Activated CD4-positive, alpha-beta T cell treated with anti-CD3 and anti-CD28 coated beads, Interleukin-2, amount 10 ng/mL, durations not matched to agents 24 days and 14 days (primary cell): ENCODE results near the gene SEPTIN14. TPM values are rescaled to one million over a fixed set of nuclear protein-coding genes. Genes with fewer than 3 reads are reported as not detected.
"Not testable (repeated sequence)": the region's sequence is repeated elsewhere in the genome, so short reads cannot be mapped to it uniquely, and the experiment has no call there.

Experiments used
- DNase-seq: peaks from one replicate; pipeline ENCODE4 v3.0.0; 2022
- H3K27ac Mint-ChIP-seq: one replicate; pipeline ENCODE4 v1.8.0; 2022; ENCODE audit warnings: mild to moderate bottlenecking, mixed read lengths
- H3K27me3 Mint-ChIP-seq: one replicate; pipeline ENCODE4 v1.8.0; 2022; ENCODE audit warnings: mixed read lengths
- H3K36me3 Mint-ChIP-seq: one replicate; pipeline ENCODE4 v1.8.0; 2022; ENCODE audit warnings: low read depth, mild to moderate bottlenecking, mixed read lengths
- H3K4me1 Mint-ChIP-seq: one replicate; pipeline ENCODE4 v1.8.0; 2021; ENCODE audit warnings: mixed read lengths
- H3K4me3 Mint-ChIP-seq: one replicate; pipeline ENCODE4 v1.8.0; 2022; ENCODE audit warnings: mild to moderate bottlenecking, moderate library complexity, mixed read lengths
- H3K9me3 Mint-ChIP-seq: one replicate; pipeline ENCODE4 v1.8.0; 2021; ENCODE audit warnings: mixed read lengths
- intact Hi-C: fragments of 100-400 bp; cut with micrococcal nuclease; formaldehyde crosslinking; loops from one replicate; pipeline ENCODE4 v1.15.1; 2023
- total RNA-seq: library from RNA; stranded (reverse); gene quantifications from 2 replicates; pipeline ENCODE4 v1.2.3, GENCODE V29; 2022

Gene SEPTIN14
- total RNA-seq, 1 donor from 2014 or later: not detected

DNA sequence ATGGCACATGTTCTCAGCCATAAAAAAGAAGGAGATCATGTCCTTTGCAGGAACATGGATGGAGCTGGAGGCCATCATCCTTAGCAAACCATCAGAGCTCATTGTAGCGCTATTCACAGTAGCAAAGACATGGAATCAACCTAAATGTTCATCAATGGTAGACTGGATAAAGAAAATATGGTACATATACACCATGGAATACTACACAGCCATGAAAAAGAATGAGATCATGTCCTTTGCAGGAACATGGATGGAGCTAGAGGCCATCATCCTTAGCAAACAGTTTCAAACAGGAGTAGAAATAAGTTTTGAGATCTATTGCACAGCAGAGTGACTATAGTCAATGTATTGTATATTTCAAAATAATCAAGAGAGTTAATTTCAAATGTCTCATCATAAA, 17.4 kb downstream of the SEPTIN14 start:
- DNase-seq, H3K9me3 Mint-ChIP-seq, H3K27ac Mint-ChIP-seq, H3K4me1 Mint-ChIP-seq, H3K27me3 Mint-ChIP-seq, intact Hi-C loops, H3K4me3 Mint-ChIP-seq, H3K36me3 Mint-ChIP-seq: not testable (repeated sequence)

DNA sequence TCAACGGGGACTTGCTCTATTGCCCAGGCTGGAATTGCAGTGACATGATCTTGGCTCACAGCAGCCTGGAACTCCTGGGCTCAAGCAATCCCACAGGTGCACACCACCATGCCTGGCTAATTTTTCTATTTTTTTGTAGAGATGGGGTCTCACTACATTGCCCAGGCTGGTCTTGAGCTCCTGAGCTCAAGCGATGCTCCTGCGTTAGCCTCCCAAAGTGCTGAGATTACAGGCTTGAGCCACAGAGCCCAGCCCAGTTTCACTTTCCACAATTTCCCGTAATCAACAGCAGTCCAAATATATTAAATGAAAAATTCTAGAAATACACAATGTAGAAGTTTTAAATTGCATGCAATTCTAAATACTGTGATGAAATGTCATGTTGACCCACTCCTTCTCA, 24.0 kb downstream of the SEPTIN14 start:
- H3K27me3 Mint-ChIP-seq: no peaks in the 10 kb centered on the region
- no peaks in the 10 kb centered on the region for H3K4me1 Mint-ChIP-seq
- H3K27ac Mint-ChIP-seq: no peak overlapping the region
- intact Hi-C loops: no loop called here
- H3K4me3 Mint-ChIP-seq: no peak overlapping the region
- no peak for DNase-seq
- H3K36me3 Mint-ChIP-seq: no peaks in the 10 kb centered on the region
- no peaks in the 10 kb centered on the region for H3K9me3 Mint-ChIP-seq

DNA sequence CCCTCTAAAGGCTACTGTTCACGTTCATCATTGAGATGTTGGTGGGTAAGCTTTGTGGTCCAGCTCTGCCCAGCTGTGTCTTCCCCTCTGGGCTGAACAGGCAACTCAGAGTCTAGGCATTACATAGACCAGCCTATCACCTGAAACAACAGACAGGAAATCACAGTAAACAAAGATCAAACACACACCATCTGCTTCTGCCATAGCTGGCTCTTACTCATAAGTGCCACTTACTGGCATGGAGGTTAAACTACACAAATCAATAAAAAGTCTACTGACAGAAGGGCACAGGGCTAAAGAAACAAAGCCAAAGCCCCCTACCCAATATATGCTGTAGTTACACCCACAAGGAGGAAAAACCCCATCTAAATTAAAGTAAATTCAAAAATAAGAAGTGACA, 35.0 kb downstream of the SEPTIN14 start:
- no peaks in the 10 kb centered on the region for H3K36me3 Mint-ChIP-seq
- H3K9me3 Mint-ChIP-seq: peaks cover 8% of the 10 kb centered on the region
- DNase-seq: no peak
- intact Hi-C loops: no loop called here
- no peak overlapping the region for H3K27ac Mint-ChIP-seq
- H3K4me1 Mint-ChIP-seq: no peaks in the 10 kb centered on the region
- no peaks in the 10 kb centered on the region for H3K27me3 Mint-ChIP-seq
- no peak overlapping the region for H3K4me3 Mint-ChIP-seq

DNA sequence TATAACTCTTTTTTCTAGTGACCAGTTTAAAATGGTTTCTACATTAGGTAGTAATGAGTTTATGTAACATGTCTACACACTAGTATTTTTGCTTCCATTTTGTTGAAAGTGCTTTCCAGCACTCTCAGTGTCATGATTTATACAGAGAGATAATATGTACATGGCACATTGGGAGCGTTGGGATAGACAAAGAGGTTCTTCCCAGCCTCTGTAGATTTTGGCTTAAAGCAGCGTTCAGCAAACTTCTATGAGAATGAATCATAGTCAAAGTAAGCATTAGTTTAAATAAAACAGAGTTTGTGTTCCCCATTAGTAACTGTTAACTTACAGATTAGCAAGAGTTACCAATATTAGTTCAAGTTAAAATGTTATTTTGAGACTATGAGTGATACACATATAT, 43.9 kb downstream of the SEPTIN14 start:
- Mint-ChIP-seq H3K36me3 (no peaks in the 10 kb centered on the region), H3K4me3 (no peak overlapping the region), H3K4me1 (no peaks in the 10 kb centered on the region), H3K27me3 (no peaks in the 10 kb centered on the region), H3K27ac (no peak overlapping the region), H3K9me3 (peaks cover 10% of the 10 kb centered on the region)
- intact Hi-C loops: no loop called here
- DNase-seq: no peak

DNA sequence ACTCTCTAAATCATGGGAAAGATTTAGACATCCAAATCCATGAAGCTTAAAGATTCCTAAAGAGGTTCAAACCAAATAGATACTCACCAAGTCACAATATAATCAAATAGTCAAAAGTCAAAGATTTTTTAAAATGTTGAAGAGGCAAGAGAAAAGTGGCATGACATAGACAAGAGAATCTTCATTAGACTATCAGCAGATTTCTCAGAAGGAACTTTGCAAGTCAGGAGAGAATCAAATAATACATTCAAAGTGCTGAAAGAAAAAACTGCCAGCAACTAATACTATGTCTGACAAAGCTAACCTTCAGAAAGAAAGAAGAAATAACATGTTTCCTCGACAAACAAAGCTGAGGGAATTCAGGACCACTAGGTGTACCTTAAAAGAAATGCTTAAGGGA, 65.3 kb downstream of the SEPTIN14 start:
- H3K4me3 Mint-ChIP-seq, H3K27ac Mint-ChIP-seq, DNase-seq, H3K9me3 Mint-ChIP-seq, H3K36me3 Mint-ChIP-seq, intact Hi-C loops, H3K27me3 Mint-ChIP-seq, H3K4me1 Mint-ChIP-seq: not testable (repeated sequence)

DNA sequence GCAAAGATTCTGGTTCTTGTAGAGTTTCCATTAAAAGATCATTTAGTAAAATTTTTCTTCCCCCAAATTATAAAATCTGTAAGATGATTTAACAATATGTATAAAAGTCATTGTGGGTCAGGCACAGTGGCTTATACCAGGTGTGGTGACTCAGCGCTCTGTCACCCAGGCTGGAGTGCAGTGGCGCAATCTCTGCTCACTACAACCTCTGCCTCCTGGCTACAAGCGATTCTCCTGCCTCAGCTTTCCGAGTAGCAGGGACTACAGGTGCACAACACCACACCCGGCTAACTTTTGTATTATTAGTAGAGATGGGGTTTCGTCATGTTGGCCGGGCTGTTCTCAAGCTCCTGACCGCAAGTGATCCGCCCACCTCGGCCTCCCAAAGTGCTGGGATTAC, 68.0 kb downstream of the SEPTIN14 start:
- H3K36me3 Mint-ChIP-seq: no peaks in the 10 kb centered on the region
- no peaks in the 10 kb centered on the region for H3K27me3 Mint-ChIP-seq
- H3K4me1 Mint-ChIP-seq: no peaks in the 10 kb centered on the region
- H3K4me3 Mint-ChIP-seq: no peak overlapping the region
- DNase-seq: no peak
- intact Hi-C loops: no loop called here
- peaks cover 6% of the 10 kb centered on the region for H3K9me3 Mint-ChIP-seq
- no peak overlapping the region for H3K27ac Mint-ChIP-seq

DNA sequence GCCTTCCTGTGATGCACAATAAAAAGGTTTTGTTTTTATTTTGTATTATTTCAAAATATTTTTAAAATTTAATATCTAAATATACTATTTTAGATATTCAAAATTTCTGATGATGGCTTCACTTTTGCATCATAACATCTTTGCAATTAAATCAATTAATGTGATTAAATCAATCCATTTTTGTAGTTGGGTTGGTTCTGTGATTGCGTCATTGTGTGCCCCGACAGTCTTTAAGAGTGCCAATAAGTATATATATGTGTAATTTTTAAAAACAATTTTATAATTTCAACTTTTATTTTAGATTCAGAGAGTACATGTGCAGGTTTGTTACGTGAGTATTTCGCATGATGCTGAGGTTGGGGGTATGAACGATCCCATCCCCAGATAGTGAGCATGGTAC, 70.5 kb downstream of the SEPTIN14 start:
- no peak overlapping the region for H3K27ac Mint-ChIP-seq
- H3K4me1 Mint-ChIP-seq: no peaks in the 10 kb centered on the region
- no peaks in the 10 kb centered on the region for H3K27me3 Mint-ChIP-seq
- intact Hi-C loops: no loop called here
- H3K9me3 Mint-ChIP-seq: peaks cover 5% of the 10 kb centered on the region
- no peak for DNase-seq
- H3K4me3 Mint-ChIP-seq: no peak overlapping the region
- H3K36me3 Mint-ChIP-seq: no peaks in the 10 kb centered on the region

DNA sequence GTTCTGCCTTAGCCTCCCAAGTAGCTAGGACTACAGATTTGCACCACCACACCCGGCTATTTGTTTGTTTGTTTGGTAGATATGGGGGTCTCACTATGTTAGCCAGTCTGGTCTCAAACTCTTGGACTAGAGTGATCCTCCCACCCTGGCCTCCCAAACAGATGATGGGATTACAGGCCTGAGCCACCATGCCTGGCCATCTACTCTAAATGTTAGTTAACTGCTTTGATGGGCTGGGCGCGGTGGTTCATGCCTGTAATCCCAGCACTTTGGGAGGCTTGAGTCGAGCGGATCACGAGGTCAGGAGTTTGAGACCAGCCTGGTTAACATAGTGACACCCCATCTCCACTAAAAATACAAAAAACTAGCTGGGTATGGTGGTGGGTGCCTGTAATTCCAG, 74.8 kb downstream of the SEPTIN14 start:
- Mint-ChIP-seq H3K36me3 (no peaks in the 10 kb centered on the region), H3K4me1 (no peaks in the 10 kb centered on the region), H3K4me3 (no peak overlapping the region), H3K27me3 (no peaks in the 10 kb centered on the region), H3K9me3 (no peaks in the 10 kb centered on the region), H3K27ac (no peak overlapping the region)
- intact Hi-C loops: no loop called here
- no peak for DNase-seq

DNA sequence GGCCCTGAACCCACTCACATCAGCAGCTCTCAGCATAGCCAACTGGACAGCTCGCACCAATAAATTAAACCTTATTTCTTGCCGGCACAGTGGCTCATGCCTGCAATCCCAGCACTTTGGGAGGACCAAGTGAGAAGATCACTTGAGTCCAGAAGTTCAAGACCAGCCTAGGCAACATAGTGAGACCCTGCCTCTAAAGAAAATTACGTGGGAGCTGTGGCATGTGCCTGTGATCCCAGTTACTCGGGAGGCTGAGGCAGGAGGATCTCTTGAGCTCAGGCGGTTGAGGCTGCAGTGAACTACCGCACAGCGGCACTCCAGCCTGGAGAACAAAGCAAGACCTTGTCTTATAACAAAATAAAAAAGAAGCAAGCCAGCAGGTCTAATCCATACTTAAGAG, 75.7 kb downstream of the SEPTIN14 start:
- no peaks in the 10 kb centered on the region for H3K36me3 Mint-ChIP-seq
- no peak overlapping the region for H3K4me3 Mint-ChIP-seq
- no peak overlapping the region for H3K27ac Mint-ChIP-seq
- intact Hi-C loops: no loop called here
- DNase-seq: no peak
- no peaks in the 10 kb centered on the region for H3K4me1 Mint-ChIP-seq
- H3K9me3 Mint-ChIP-seq: no peaks in the 10 kb centered on the region
- no peaks in the 10 kb centered on the region for H3K27me3 Mint-ChIP-seq

DNA sequence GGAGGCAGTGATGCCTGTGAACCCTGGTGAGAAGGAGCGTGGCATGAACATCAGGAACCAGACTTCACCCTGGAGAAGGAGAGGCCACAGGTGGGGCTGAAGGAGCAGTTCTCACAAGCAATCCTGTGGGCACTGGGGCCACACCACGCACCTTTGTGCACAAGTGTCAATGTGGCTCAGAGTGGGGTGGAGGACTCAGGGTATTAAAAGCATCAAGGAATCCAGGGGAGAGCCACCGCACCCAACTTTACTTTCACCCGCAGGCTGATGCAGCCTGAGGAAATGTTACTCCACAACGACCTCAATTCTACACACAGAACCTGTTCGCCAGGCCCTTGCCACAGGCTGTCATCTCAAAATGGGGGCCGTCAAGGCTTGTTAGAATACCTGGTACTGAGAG, 77.1 kb downstream of the SEPTIN14 start:
- H3K27ac Mint-ChIP-seq, H3K9me3 Mint-ChIP-seq, H3K4me1 Mint-ChIP-seq, DNase-seq, H3K36me3 Mint-ChIP-seq, H3K27me3 Mint-ChIP-seq, H3K4me3 Mint-ChIP-seq, intact Hi-C loops: not testable (repeated sequence)

DNA sequence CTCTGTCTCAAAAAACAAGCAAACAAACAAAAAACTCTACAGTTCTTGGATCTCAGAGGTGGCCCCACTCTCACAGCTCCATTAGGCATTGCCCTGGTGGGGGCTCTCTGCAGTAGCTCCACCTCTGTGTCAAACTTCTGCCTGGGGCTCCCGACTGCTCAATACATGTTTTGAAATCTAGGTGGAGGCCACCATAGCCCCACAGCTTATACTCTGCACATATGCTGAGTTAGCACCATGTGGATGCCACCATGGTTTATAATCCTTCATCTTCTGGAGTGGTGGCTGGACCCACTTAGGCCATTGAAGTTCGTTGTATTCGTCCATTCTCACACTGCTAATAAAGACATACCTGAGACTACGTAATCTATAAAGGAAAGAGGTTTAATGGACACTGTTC, 78.4 kb downstream of the SEPTIN14 start:
- Mint-ChIP-seq H3K9me3 (peaks cover 3% of the 10 kb centered on the region), H3K36me3 (no peaks in the 10 kb centered on the region), H3K27ac (no peak overlapping the region), H3K4me3 (no peak overlapping the region), H3K4me1 (no peaks in the 10 kb centered on the region), H3K27me3 (no peaks in the 10 kb centered on the region)
- intact Hi-C loops: no loop called here
- DNase-seq: no peak

DNA sequence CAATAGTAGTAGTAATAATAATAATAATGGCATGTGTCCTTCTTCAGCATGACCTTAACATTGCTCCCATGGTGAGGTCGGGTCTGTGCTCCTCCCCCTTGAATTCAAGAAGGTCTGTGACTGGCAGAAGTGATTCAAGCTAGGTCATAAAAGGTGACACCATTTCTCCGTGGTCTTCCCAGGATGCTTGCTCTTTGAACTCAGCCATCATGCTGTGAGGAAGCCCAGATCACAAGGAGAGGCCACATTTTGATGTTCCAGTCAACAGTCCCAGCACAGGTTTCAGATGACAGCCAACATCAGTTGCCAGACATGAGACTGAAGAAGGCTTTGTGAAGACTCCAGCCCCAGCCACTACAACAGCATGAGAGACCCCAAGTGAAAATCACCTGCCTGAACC, 83.9 kb downstream of the SEPTIN14 start:
- intact Hi-C loops: no loop called here
- H3K27ac Mint-ChIP-seq: no peak overlapping the region
- DNase-seq: no peak
- no peaks in the 10 kb centered on the region for H3K36me3 Mint-ChIP-seq
- H3K4me3 Mint-ChIP-seq: no peak overlapping the region
- peaks cover 3% of the 10 kb centered on the region for H3K9me3 Mint-ChIP-seq
- no peaks in the 10 kb centered on the region for H3K27me3 Mint-ChIP-seq
- H3K4me1 Mint-ChIP-seq: no peaks in the 10 kb centered on the region

DNA sequence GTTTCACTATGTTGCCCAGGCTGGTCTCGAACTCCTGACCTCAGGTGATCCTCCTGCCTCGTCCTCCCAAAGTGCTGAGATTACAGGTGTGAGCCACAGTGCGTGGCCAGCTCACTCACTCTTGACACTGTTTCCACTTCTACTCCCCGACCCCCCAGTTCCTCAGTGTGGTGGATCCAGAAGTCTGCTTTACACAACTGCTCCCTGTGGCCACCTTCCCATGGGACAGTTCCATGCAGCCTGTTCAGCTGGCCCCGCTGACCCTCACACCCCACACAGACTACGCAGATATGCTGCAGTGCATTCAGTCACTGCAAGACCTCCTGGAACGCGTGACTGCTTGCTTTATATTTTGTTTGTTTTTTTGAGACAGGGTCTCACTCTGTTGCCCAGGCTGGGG, 86.4 kb downstream of the SEPTIN14 start:
- intact Hi-C loops: no loop called here
- no peaks in the 10 kb centered on the region for H3K27me3 Mint-ChIP-seq
- DNase-seq: no peak
- H3K4me1 Mint-ChIP-seq: no peaks in the 10 kb centered on the region
- H3K27ac Mint-ChIP-seq: no peak overlapping the region
- no peaks in the 10 kb centered on the region for H3K36me3 Mint-ChIP-seq
- H3K9me3 Mint-ChIP-seq: peaks cover 3% of the 10 kb centered on the region
- no peak overlapping the region for H3K4me3 Mint-ChIP-seq

DNA sequence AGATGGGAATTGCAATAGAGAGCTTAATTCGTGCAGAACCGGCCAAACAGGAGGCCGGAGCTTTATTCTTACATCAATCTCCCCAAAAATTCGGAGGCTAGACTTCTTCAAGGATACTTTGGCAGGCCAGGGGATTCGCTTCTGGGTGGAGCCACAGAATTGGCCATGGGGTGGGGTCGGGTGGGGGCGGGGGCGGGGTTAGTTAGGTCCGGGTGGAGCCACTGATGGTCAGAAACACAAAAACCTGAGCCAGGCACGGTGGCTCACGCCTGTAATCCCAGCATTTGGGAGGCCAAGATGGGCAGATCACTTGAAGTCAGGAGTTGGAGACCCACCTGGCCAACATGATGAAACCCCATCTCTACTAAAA, 87.5 kb downstream of the SEPTIN14 start:
- H3K4me3 Mint-ChIP-seq: no peak overlapping the region
- H3K4me1 Mint-ChIP-seq: no peaks in the 10 kb centered on the region
- intact Hi-C loops: no loop called here

DNA sequence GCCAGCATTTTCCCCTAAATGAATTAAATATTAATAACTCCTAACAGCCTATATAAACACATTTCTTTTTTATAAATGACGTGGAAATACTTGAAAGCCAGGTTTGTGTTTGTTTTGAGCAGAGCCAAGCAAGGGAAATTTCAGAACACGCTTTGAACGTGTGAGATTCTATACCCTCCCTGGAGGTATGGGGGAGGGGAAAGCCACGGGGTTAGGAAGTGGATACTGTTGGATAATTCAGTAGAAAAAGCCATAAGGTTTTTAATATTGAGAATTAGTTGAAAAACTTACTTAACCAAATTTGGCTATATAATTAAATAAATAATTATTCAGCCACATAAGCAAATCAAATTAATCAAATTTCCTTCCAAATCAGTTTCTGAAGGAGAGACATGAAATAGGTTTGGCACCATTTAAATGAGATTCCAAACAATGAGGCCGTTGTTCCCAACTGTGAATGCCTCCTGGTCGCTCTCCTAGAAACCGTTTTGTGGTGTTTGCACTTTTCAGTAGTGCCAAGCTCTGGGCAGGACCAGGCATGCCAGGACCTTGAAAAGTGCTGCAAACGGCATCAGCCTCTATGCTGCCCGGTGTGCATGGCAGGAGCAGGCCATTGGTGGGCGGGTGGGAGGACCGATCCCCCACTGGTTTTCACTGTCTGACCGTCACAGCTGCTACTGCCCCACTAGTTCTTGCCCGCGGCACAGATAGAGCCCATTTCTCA, 88.1 kb downstream of the SEPTIN14 start:
- Mint-ChIP-seq H3K27me3 (no peaks in the 10 kb centered on the region), H3K4me1 (no peaks in the 10 kb centered on the region), H3K9me3 (no peaks in the 10 kb centered on the region), H3K27ac (no peak overlapping the region), H3K4me3 (no peak overlapping the region), H3K36me3 (no peaks in the 10 kb centered on the region)
- intact Hi-C loops: no loop called here
- no peak for DNase-seq

More for the DNA sequence above, 87.5 kb downstream of the SEPTIN14 start:
- DNase-seq: no peak
- Mint-ChIP-seq H3K36me3 (no peaks in the 10 kb centered on the region), H3K27me3 (no peaks in the 10 kb centered on the region), H3K9me3 (no peaks in the 10 kb centered on the region), H3K27ac (no peak overlapping the region)
